Activated CD4-positive, alpha-beta T cell treated with anti-CD3 and anti-CD28 coated beads, Interleukin-2, amount 10 ng/mL, durations not matched to agents 7 days and 5 days (primary cell): ENCODE measurements around the gene RESP18. TPM values are rescaled to one million over a fixed set of nuclear protein-coding genes. Genes with fewer than 3 reads are reported as not detected.

ENCODE experiments used
- CTCF ChIA-PET: fragments of 350-600 bp; sonication (Branson Sonifier 250); formaldehyde crosslinking; loops from one replicate; lab custom pipeline; 2021; ENCODE audit warnings: antibody characterized with exemption; lab: Charles Lee
- POLR2A ChIA-PET: fragments of 350-600 bp; sonication (Branson Sonifier 250); formaldehyde crosslinking; loops from one replicate; lab custom pipeline; 2021; ENCODE audit warnings: antibody characterized with exemption; lab: Charles Lee
- DNase-seq: peaks from one replicate; pipeline ENCODE4 v3.0.0-alpha.2; 2020
- H3K27ac Mint-ChIP-seq: one replicate; pipeline ENCODE4 v1.8.0; 2021; ENCODE audit warnings: mild to moderate bottlenecking, moderate library complexity, mixed read lengths
- H3K27me3 Mint-ChIP-seq: one replicate; pipeline ENCODE4 v1.8.0; 2021; ENCODE audit warnings: mixed read lengths
- H3K36me3 Mint-ChIP-seq: one replicate; pipeline ENCODE4 v1.8.0; 2021; ENCODE audit warnings: low read depth, mixed read lengths
- H3K4me1 Mint-ChIP-seq: one replicate; pipeline ENCODE4 v1.8.0; 2021; ENCODE audit warnings: mixed read lengths
- H3K4me3 Mint-ChIP-seq: one replicate; pipeline ENCODE4 v1.8.0; 2021; ENCODE audit warnings: mild to moderate bottlenecking, moderate library complexity, mixed read lengths
- H3K9me3 Mint-ChIP-seq: one replicate; pipeline ENCODE4 v1.8.0; 2021; ENCODE audit warnings: mixed read lengths
- total RNA-seq, 2 experiments: library from RNA; stranded (reverse); gene quantifications; one replicate each; pipeline ENCODE4 v1.2.3, GENCODE V29; 2021

Gene RESP18
- not detected for total RNA-seq

GRCh38 chr2:219332542-219332941 lies at the start of gene RESP18:
Gene RESP18, minus strand, starts transcription at chr2:219332744.
- ChIA-PET POLR2A (no interaction called here), CTCF (interaction anchor here (0.5 kb wide), 2 partner anchors 13 to 186 kb away, joined by 3 read pairs; no protein-coding TSS in a partner anchor)
- H3K36me3 Mint-ChIP-seq, result no peaks in the 10 kb centered on the region
- H3K27ac Mint-ChIP-seq, result no peak within 1 kb of the TSS
- no peak within 1 kb of the TSS for H3K4me3 Mint-ChIP-seq
- no peak for DNase-seq
- H3K27me3 Mint-ChIP-seq, result peaks cover 59% of the 10 kb centered on the region
- H3K4me1 Mint-ChIP-seq, result no peaks in the 10 kb centered on the region
- peaks cover 12% of the 10 kb centered on the region for H3K9me3 Mint-ChIP-seq

- ChIA-PET POLR2A (no interaction called here), CTCF (interaction anchor here (1.0 kb wide), 1 partner anchor 86 kb away, joined by 3 read pairs; no protein-coding TSS in a partner anchor)
- no peaks in the 10 kb centered on the region for H3K9me3 Mint-ChIP-seq
- peaks cover 4% of the 10 kb centered on the region for H3K4me1 Mint-ChIP-seq
- no peak overlapping the region for H3K27ac Mint-ChIP-seq
- DNase-seq, result no peak
- peaks cover 39% of the 10 kb centered on the region for H3K36me3 Mint-ChIP-seq
- H3K27me3 Mint-ChIP-seq, result no peaks in the 10 kb centered on the region
- no peak overlapping the region for H3K4me3 Mint-ChIP-seq
Observed at GRCh38 chr2:219381448-219381847, 48.9 kb upstream of the RESP18 start.

- Mint-ChIP-seq H3K27me3 (no peaks in the 10 kb centered on the region), H3K36me3 (peaks cover 37% of the 10 kb centered on the region), H3K27ac (no peak overlapping the region), H3K4me3 (no peak overlapping the region), H3K4me1 (no peaks in the 10 kb centered on the region), H3K9me3 (no peaks in the 10 kb centered on the region)
- POLR2A ChIA-PET, result no interaction called here
- no peak for DNase-seq
- CTCF ChIA-PET, result interaction anchor here (0.6 to 1.0 kb wide), 2 partner anchors 86 to 379 kb away, joined by 3 read pairs; no protein-coding TSS in a partner anchor
Observed at GRCh38 chr2:219380926-219381325, 48.4 kb upstream of the RESP18 start.

GRCh38 chr2:219378163-219378851 lies 45.8 kb upstream of the RESP18 start:
- POLR2A ChIA-PET, result no interaction called here

GRCh38 chr2:219369447-219369861 lies 36.9 kb upstream of the RESP18 start:
- H3K9me3 Mint-ChIP-seq, result no peaks in the 10 kb centered on the region
- ChIA-PET CTCF (interaction anchor here (0.6 kb wide), 1 partner anchor 362 kb away, joined by 3 read pairs; no protein-coding TSS in a partner anchor), POLR2A (no interaction called here)
- peaks cover 12% of the 10 kb centered on the region for H3K36me3 Mint-ChIP-seq
- H3K4me3 Mint-ChIP-seq, result no peak overlapping the region
- H3K27ac Mint-ChIP-seq, result no peak overlapping the region
- no peaks in the 10 kb centered on the region for H3K4me1 Mint-ChIP-seq
- no peaks in the 10 kb centered on the region for H3K27me3 Mint-ChIP-seq
- no peak for DNase-seq

More at GRCh38 chr2:219378163-219378851, 45.8 kb upstream of the RESP18 start:
- Mint-ChIP-seq H3K4me3 (no peak overlapping the region), H3K36me3 (peaks cover 30% of the 10 kb centered on the region), H3K27me3 (no peaks in the 10 kb centered on the region), H3K9me3 (no peaks in the 10 kb centered on the region), H3K27ac (no peak overlapping the region), H3K4me1 (no peaks in the 10 kb centered on the region)
- CTCF ChIA-PET, result interaction anchor here (0.9 to 1.2 kb wide), 2 partner anchors 9 to 81 kb away, joined by 3 read pairs; partner anchors contain the start of gene DNPEP
- no peak for DNase-seq

GRCh38 chr2:219368690-219369191 lies 36.2 kb upstream of the RESP18 start:
- no peak overlapping the region for H3K4me3 Mint-ChIP-seq
- no peaks in the 10 kb centered on the region for H3K9me3 Mint-ChIP-seq
- no peak overlapping the region for H3K27ac Mint-ChIP-seq
- no peaks in the 10 kb centered on the region for H3K27me3 Mint-ChIP-seq
- no peak for DNase-seq
- POLR2A ChIA-PET, result no interaction called here
- CTCF ChIA-PET, result no interaction called here
- no peaks in the 10 kb centered on the region for H3K4me1 Mint-ChIP-seq
- H3K36me3 Mint-ChIP-seq, result peaks cover 5% of the 10 kb centered on the region

- POLR2A ChIA-PET, result no interaction called here
- H3K4me3 Mint-ChIP-seq, result no peak overlapping the region
Observed at GRCh38 chr2:219362524-219363164, 30.1 kb upstream of the RESP18 start.

GRCh38 chr2:219362072-219362471 lies 29.5 kb upstream of the RESP18 start:
- Mint-ChIP-seq H3K27ac (no peak overlapping the region), H3K27me3 (peaks cover 26% of the 10 kb centered on the region), H3K4me3 (no peak overlapping the region), H3K36me3 (no peaks in the 10 kb centered on the region), H3K4me1 (peaks cover 4% of the 10 kb centered on the region), H3K9me3 (no peaks in the 10 kb centered on the region)
- ChIA-PET POLR2A (no interaction called here), CTCF (interaction anchor here (0.5 to 1.4 kb wide), 5 partner anchors 26 to 695 kb away, joined by 3 to 4 read pairs (median 3); partner anchors contain the start of genes CNPPD1 and DNPEP)
- DNase-seq, result no peak

More at GRCh38 chr2:219362524-219363164, 30.1 kb upstream of the RESP18 start:
- no peaks in the 10 kb centered on the region for H3K9me3 Mint-ChIP-seq
- H3K36me3 Mint-ChIP-seq, result no peaks in the 10 kb centered on the region
- DNase-seq, result no peak
- H3K4me1 Mint-ChIP-seq, result peaks cover 4% of the 10 kb centered on the region
- CTCF ChIA-PET, result interaction anchor here (0.6 to 1.4 kb wide), 2 partner anchors 25 to 186 kb away, joined by 3 read pairs; partner anchors contain the start of genes CNPPD1 and DNPEP
- peaks cover 23% of the 10 kb centered on the region for H3K27me3 Mint-ChIP-seq
- no peak overlapping the region for H3K27ac Mint-ChIP-seq

GRCh38 chr2:219358170-219359075 lies 25.9 kb upstream of the RESP18 start:
- Mint-ChIP-seq H3K4me1 (peaks cover 4% of the 10 kb centered on the region), H3K4me3 (no peak overlapping the region), H3K9me3 (no peaks in the 10 kb centered on the region), H3K36me3 (no peaks in the 10 kb centered on the region), H3K27me3 (peaks cover 47% of the 10 kb centered on the region), H3K27ac (no peak overlapping the region)
- DNase-seq, result no peak
- CTCF ChIA-PET, result no interaction called here
- POLR2A ChIA-PET, result no interaction called here

GRCh38 chr2:219356834-219357233 lies 24.3 kb upstream of the RESP18 start:
- CTCF ChIA-PET, result interaction anchor here (0.6 kb wide), 1 partner anchor 447 kb away, joined by 3 read pairs; no protein-coding TSS in a partner anchor
- no peak for DNase-seq
- H3K4me3 Mint-ChIP-seq, result no peak overlapping the region
- peaks cover 47% of the 10 kb centered on the region for H3K27me3 Mint-ChIP-seq
- POLR2A ChIA-PET, result interaction anchor here (0.6 kb wide), 1 partner anchor 17 kb away, joined by 7 read pairs; no protein-coding TSS in a partner anchor
- no peaks in the 10 kb centered on the region for H3K36me3 Mint-ChIP-seq
- H3K27ac Mint-ChIP-seq, result no peak overlapping the region
- H3K4me1 Mint-ChIP-seq, result no peaks in the 10 kb centered on the region
- H3K9me3 Mint-ChIP-seq, result no peaks in the 10 kb centered on the region

GRCh38 chr2:219354582-219354981 lies 22.0 kb upstream of the RESP18 start:
- CTCF ChIA-PET, result no interaction called here
- Mint-ChIP-seq H3K4me3 (no peak overlapping the region), H3K27ac (no peak overlapping the region), H3K36me3 (no peaks in the 10 kb centered on the region), H3K9me3 (no peaks in the 10 kb centered on the region), H3K27me3 (peaks cover 36% of the 10 kb centered on the region), H3K4me1 (no peaks in the 10 kb centered on the region)
- POLR2A ChIA-PET, result no interaction called here
- no peak for DNase-seq

GRCh38 chr2:219353129-219353528 lies 20.6 kb upstream of the RESP18 start:
- POLR2A ChIA-PET, result no interaction called here
- Mint-ChIP-seq H3K36me3 (no peaks in the 10 kb centered on the region), H3K27me3 (peaks cover 35% of the 10 kb centered on the region), H3K4me3 (no peak overlapping the region), H3K27ac (no peak overlapping the region), H3K9me3 (no peaks in the 10 kb centered on the region), H3K4me1 (no peaks in the 10 kb centered on the region)
- CTCF ChIA-PET, result interaction anchor here (1.0 to 2.2 kb wide), 3 partner anchors 11 to 34 kb away, joined by 3 to 7 read pairs (median 6); partner anchors contain the start of gene DNPEP
- no peak for DNase-seq
